Stimulated activated CD4-positive, alpha-beta T cell treated with anti-CD3 and anti-CD28 coated beads, TNF-alpha, amount 100 ng/mL, for 4 hours (primary cell): ENCODE data around the gene SLC9A9.

Experiments used
- DNase-seq, 3 experiments: peaks; one replicate each; pipeline ENCODE4 v3.0.0-alpha.2; 2020; ENCODE audit warnings: low read depth in 3 of 3

SLC9A9 gene

DNA sequence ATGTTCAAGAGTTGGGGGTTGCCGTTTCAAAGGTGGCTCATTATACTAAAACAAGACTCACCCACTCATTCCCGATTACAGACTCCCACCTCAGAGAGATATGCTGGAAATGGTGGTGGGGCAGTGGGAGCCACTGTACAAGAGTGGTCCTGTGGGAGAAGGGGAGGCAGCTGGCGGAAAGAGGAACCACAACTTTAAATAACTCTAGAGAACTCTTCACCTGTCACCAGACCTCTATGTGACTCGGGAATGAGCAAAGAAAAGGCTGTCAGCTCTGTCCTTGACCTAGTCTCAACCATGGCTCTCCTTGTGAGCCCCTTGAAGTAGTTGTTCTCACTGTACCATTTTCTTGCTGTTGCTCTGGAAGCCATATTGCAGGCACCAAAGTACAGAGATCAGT, 434.9 kb downstream of the SLC9A9 start:
- DNase-seq = no peak

DNA sequence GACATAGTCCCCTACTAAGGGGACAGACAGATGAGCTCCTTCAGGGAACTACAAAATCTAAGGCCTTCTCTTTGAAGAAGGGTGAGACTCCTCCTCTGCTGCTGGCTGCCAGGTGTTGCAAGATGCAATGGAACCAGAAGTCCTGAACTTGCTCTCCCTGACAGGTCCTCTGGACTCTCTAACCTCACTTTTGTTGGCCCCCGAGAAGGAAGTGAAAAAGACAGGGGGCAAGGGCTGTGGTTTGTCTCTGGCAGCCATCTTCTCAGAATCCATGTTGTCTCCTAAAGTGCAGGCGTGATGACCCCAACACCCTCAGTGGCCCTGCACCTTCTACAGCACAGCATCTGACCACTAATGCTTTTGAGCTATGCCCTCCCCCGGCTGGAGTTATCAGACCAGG, 436.2 kb downstream of the SLC9A9 start:
- DNase-seq = no peak

GRCh38 chr3:143410259-143410658, 438.0 kb downstream of the SLC9A9 start:
- DNase-seq = no peak

GRCh38 chr3:143408771-143409170, 439.5 kb downstream of the SLC9A9 start:
- no peak for DNase-seq

GRCh38 chr3:143402602-143403001, 445.7 kb downstream of the SLC9A9 start:
- no peak for DNase-seq

GRCh38 chr3:143396790-143397189, 451.5 kb downstream of the SLC9A9 start:
- no peak for DNase-seq

DNA sequence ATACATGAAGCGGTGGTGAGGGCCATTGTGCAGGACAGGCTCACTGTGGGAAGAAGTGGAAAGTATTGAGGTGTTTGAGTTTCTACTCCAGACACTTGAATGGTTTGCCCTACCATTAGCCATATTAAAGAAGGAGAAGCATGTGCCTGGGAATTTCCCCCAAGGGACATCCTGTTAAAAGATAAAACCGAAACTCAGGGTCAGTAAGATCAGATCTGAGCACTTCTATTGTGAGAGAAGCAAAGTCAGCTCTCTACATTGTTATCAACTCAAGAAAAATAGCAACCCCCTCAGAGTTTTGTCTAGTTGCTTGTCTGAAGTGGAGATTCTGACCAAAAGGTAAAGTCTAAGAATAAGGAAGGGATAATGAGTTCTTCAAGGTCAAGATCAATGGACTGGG, 458.9 kb downstream of the SLC9A9 start:
- no peak for DNase-seq

- DNase-seq = no peak
Observed at GRCh38 chr3:143387425-143387824, 460.8 kb downstream of the SLC9A9 start.

GRCh38 chr3:143384076-143384475, 464.2 kb downstream of the SLC9A9 start:
- DNase-seq = no peak

- DNase-seq = no peak
Observed at GRCh38 chr3:143383421-143383820, 464.8 kb downstream of the SLC9A9 start.

- no peak for DNase-seq
Observed at GRCh38 chr3:143382816-143383215, 465.5 kb downstream of the SLC9A9 start.

DNA sequence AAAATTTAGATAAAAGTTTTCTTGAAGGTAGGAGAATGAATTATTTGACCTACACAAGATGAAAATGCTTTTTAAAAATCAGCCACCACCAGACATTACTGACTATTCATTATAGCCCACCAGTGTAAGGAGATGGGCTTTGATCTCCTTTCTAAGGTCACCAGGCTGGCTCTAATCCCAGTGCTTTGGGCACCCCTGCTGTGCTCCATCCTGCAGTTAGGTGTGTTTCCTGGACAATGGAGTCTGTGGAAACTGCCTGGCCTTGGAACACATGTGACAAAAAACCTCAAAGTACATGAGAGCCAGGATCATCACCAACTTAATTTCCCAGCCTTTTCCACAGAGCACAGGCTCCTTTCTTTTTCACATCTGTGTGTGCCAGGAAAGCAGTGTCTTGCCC, 467.8 kb downstream of the SLC9A9 start:
- DNase-seq = no peak

DNA sequence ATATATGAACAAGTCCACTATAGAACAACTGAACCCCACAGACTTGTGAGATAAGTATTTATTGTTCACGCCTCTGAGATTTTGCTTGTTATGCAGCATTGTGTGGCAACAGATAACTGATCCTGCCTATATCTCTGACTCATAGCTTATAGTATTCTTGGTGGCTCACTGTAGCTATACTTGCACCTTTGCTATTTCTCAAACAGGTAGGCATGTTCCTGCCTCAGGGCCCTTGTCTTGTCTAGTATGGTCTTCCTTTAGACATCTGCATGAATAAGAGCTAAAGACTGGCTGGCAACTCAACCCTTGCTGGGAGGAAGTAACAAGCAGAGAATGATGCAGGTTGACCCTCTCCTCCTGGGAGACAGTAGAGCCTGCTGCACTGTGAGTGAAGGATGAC, 472.6 kb downstream of the SLC9A9 start:
- no peak for DNase-seq

DNA sequence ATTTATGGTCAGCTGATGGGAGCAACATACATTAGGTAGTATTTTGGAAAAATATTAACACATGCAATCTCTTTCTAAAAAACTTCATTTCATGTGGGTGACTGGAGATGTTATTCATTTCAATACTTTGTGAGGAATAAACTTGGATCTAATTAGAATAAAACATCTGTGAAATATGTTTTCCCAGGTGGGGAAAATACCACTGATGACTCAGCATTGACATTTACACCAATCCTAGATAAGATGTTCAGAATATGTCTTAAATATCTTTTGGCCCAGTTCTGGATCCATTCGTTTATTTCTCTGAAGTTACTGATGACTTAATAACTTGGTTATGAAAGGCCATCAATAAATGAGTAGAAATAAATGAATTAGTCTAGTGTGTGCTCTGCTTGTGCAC, 481.1 kb downstream of the SLC9A9 start:
- no peak for DNase-seq

GRCh38 chr3:143366672-143367071, 481.6 kb downstream of the SLC9A9 start:
- DNase-seq = no peak

GRCh38 chr3:143363949-143364348, 484.3 kb downstream of the SLC9A9 start:
- DNase-seq = no peak

DNA sequence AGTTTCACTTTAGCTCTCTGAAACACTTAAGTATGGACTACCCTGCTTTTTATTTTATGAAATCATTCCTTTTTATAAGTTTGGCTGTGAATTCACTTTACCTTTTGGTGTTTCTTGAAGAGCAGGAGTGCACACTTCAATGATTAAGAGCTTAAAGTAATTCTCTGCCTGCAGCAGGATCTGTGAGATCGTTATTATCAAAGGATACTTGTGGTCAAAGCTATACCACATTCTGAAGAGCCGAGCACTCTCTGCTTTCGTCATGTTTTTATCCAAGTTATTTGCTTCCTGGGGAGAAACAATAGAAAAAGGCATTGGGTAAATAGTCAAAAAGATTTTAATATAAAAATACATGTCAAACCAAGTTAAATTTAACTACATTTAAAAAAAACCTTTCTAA, 485.0 kb downstream of the SLC9A9 start:
- DNase-seq = no peak

DNA sequence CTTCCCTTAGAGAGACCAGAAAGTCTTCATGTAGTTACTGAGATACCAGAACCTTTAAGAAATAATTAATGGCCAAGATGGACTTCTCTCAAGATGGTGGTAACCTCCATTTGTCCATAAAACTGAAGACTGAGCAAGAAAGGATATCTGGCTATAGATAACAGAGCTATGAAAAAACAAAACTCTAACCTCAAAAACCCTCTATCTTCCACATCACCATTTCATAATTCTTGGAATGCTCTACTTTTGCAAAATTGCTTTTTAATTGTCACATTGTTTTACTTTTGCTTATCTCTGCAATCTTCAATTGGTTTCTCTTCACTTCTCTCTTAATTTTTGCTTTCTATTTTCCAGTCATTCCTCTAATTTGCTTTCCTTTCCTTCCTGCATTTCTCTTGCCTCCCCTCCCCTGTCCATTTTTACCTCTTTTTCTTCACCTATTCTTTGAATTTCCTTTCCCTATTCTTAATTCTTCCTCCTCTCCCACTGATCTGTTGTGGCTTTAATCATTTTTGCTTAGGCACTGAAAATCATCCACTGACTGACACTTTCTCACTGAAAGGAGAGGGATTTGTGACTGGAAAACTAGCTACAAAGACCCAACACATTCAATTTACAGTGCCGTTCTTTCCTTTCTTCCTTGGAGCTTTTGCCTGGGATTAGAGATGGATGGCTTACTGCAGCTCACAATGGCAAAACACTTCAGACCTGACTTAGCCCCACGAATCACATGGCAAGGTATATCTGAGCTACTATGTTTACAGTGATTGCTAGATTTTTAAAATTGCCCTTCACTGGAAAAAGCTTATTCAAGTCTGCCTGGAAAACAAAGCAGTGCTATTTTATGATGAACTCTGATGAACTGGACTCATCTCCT, 485.9 kb downstream of the SLC9A9 start:
- no peak for DNase-seq

- no peak for DNase-seq
Observed at GRCh38 chr3:143361589-143361988, 486.7 kb downstream of the SLC9A9 start.

DNA sequence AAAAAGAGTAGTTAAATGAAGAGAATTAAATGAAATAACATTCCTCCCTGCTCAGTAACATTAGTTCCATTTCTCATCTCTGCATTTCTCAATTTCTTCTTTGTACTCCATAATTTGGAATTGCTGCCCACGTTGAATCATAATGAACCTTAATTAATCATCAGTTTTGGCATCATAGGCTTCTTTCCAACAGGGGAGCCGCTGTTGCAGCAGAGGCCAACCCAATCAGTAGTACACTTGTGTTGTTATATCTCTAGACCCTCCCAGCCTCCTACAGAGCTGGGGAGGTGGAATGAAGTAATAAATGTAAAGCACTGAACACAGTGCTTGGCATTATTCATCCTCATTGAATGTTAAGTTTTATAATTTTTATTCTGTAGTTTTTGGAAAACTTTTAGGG, 488.0 kb downstream of the SLC9A9 start:
- DNase-seq = no peak

- DNase-seq = no peak
Observed at GRCh38 chr3:143358793-143359491, 489.3 kb downstream of the SLC9A9 start.

GRCh38 chr3:143358155-143358792, 490.0 kb downstream of the SLC9A9 start:
- DNase-seq = no peak

DNA sequence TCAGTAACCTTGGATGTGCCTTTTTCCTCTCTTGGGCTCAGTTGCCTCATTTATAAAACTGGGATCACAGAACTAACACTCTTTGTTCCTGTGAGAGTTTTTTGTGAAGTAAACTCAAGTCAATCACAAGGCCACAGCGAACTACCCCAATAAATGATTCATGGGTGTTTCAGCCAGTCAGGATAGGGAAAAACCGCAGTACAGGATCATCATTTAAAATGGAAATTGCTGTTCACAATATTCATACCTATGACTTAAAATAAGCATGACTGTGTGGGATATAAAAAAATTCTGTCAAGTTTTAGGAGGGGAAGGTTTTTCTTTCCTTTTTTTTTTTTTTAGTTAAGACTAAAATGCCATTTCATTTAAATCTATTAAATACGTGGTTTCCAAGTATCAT, 490.6 kb downstream of the SLC9A9 start:
- no peak for DNase-seq
